ENCODE data around the gene ANKS1A. TPM values are rescaled to one million over a fixed set of nuclear protein-coding genes. Genes with fewer than 3 reads are reported as not detected.

ANKS1A gene
- total and polyA plus RNA-seq, 2 of the 4 experiments (the other 2 are of a cell fraction) = 7.2 to 7.5 TPM

GRCh38 chr6:34949636-34950035, 60.6 kb downstream of the ANKS1A start:
- Histone ChIP-seq H3K4me2 (ENCODE audit: low read depth, low read length) (no peak overlapping the region), H2BK5ac (ENCODE audit: low read depth, low read length, poor library complexity, severe bottlenecking) (no peak overlapping the region), H3K9me3 (ENCODE audit: control insufficient read depth, insufficient read depth, low read length) (no peaks in the 10 kb centered on the region), H3K14ac (replicated peaks; ENCODE audit: low read depth, low read length) (no peak overlapping the region), H3K4me1 (ENCODE audit: control insufficient read depth, insufficient read depth, low read length) (peaks cover 13% of the 10 kb centered on the region), H3K18ac (ENCODE audit: low read depth, low read length) (no peak overlapping the region), H2AK5ac (ENCODE audit: low read depth, low read length) (no peak overlapping the region), H3K23ac (ENCODE audit: low read depth, low read length) (no peak overlapping the region), H2BK120ac (ENCODE audit: low read depth, low read length) (no peak overlapping the region), H3K9me1 (ENCODE audit: insufficient read depth, low read length) (peaks cover 19% of the 10 kb centered on the region), H3K27me3 (ENCODE audit: control insufficient read depth, insufficient read depth, low read length) (no peaks in the 10 kb centered on the region), H3K27ac (ENCODE audit: insufficient read depth, low read length) (no peak overlapping the region), H4K8ac (ENCODE audit: low read depth in 2 of 2, low read length in 2 of 2) (no peak overlapping the region), H3K4ac (ENCODE audit: low read depth, low read length) (no peak overlapping the region), H3K9ac (ENCODE audit: low read depth, low read length) (no peak overlapping the region), H4K91ac (ENCODE audit: insufficient read depth, low read depth, low read length) (no peak overlapping the region), H2AK9ac (replicated peaks; ENCODE audit: low read depth, low read length, poor library complexity) (no peak overlapping the region), H2AFZ (replicated peaks; ENCODE audit: low read length, poor library complexity) (no peak overlapping the region), H4K5ac (ENCODE audit: low read depth, low read length) (no peak overlapping the region), H2BK20ac (ENCODE audit: low read depth, low read length) (no peak overlapping the region), H4K20me1 (ENCODE audit: insufficient read depth, low read length) (peaks cover 3% of the 10 kb centered on the region; the same call in 1 of the 2 replicates), H3K79me1 (ENCODE audit: low read depth in 1 of 2, low read length in 2 of 2) (peaks cover 15% of the 10 kb centered on the region in 2 experiments), H3K56ac (ENCODE audit: extremely low read depth, insufficient read depth, low read length) (no peak overlapping the region), H3K4me3 (ENCODE audit: insufficient read depth, low read depth, low read length) (no peak overlapping the region), H2BK15ac (ENCODE audit: low read depth, low read length) (no peak overlapping the region), H3K36me3 (ENCODE audit: control insufficient read depth, insufficient read depth, low read length) (no peaks in the 10 kb centered on the region)
- TF ChIP-seq USF2 (IDR thresholded peaks at IDR 0.05; ENCODE audit: low read depth, low read length) = no peak
- TF ChIP-seq, protein P1, sequence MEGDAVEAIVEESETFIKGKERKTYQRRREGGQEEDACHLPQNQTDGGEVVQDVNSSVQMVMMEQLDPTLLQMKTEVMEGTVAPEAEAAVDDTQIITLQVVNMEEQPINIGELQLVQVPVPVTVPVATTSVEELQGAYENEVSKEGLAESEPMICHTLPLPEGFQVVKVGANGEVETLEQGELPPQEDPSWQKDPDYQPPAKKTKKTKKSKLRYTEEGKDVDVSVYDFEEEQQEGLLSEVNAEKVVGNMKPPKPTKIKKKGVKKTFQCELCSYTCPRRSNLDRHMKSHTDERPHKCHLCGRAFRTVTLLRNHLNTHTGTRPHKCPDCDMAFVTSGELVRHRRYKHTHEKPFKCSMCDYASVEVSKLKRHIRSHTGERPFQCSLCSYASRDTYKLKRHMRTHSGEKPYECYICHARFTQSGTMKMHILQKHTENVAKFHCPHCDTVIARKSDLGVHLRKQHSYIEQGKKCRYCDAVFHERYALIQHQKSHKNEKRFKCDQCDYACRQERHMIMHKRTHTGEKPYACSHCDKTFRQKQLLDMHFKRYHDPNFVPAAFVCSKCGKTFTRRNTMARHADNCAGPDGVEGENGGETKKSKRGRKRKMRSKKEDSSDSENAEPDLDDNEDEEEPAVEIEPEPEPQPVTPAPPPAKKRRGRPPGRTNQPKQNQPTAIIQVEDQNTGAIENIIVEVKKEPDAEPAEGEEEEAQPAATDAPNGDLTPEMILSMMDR (conservative IDR thresholded peaks at IDR 0.05; ENCODE audit: low read depth, low read length) = no peak
- no peak for TF ChIP-seq CEBPB (IDR thresholded peaks at IDR 0.05; ENCODE audit: low read depth, low read length)
- TF ChIP-seq MXI1 (IDR thresholded peaks at IDR 0.05; ENCODE audit: borderline replicate concordance, low read depth, low read length) = no peak
- TF ChIP-seq SMC3 (IDR thresholded peaks at IDR 0.05; ENCODE audit: low read depth, low read length) = no peak
- no peak for TF ChIP-seq RAD21 (IDR thresholded peaks at IDR 0.05; ENCODE audit: low read length)
- TF ChIP-seq RCOR1 (IDR thresholded peaks at IDR 0.05; ENCODE audit: insufficient replicate concordance, low read length) = no peak
- TF ChIP-seq BHLHE40 (IDR thresholded peaks at IDR 0.05; ENCODE audit: low read depth, low read length) = no peak
- no peak for TF ChIP-seq RFX5 (IDR thresholded peaks at IDR 0.05; ENCODE audit: low read depth, low read length)
- no peak for TF ChIP-seq FOS (IDR thresholded peaks at IDR 0.05; ENCODE audit: low read depth, low read length)
- TF ChIP-seq CHD1 (IDR thresholded peaks at IDR 0.05; ENCODE audit: low read depth, low read length) = no peak
- TF ChIP-seq MAZ (IDR thresholded peaks at IDR 0.05; ENCODE audit: borderline replicate concordance, low read depth, low read length) = no peak
- TF ChIP-seq POLR2A (IDR thresholded peaks at IDR 0.05; ENCODE audit: low read depth, low read length) = no peak
- TF ChIP-seq, protein P2, sequence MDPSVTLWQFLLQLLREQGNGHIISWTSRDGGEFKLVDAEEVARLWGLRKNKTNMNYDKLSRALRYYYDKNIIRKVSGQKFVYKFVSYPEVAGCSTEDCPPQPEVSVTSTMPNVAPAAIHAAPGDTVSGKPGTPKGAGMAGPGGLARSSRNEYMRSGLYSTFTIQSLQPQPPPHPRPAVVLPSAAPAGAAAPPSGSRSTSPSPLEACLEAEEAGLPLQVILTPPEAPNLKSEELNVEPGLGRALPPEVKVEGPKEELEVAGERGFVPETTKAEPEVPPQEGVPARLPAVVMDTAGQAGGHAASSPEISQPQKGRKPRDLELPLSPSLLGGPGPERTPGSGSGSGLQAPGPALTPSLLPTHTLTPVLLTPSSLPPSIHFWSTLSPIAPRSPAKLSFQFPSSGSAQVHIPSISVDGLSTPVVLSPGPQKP (IDR thresholded peaks at IDR 0.05; ENCODE audit: borderline replicate concordance, low read depth, low read length) = no peak
- intact Hi-C loops (cut with micrococcal nuclease) (no loop called here), dilution Hi-C loops (cut with HindIII; ENCODE audit: low sequenced_read_pairs, unreplicated experiment) (no loop called here), in situ Hi-C loops (cut with MboI; ENCODE audit: low sequenced_read_pairs) (no loop called here)
- DNase-seq (no peak), ATAC-seq (ENCODE audit: low read depth) (no peak)
- CTCF ChIA-PET = no interaction called here
- POLR2A ChIA-PET (ENCODE audit: unreplicated experiment) = interaction anchor here (0.6 kb wide), 1 partner anchor 184 kb away, joined by 9 read pairs; no protein-coding TSS in a partner anchor
- no TSS peak for BruUV-seq (replicated peaks)
- WGBS, 2 experiments (ENCODE audit: extremely low coverage in 2 of 2, insufficient read length in 1 of 2) = no CpG with 5 or more reads among the region's 3 CpGs

Measured in IMR-90 (cell line).